NCI-H1436 treated with DMSO at 0.1 percent for 48 hours (cell line): Measurements from ENCODE around the gene PGAP6.
"Not testable (repeated sequence)": the region's sequence is repeated elsewhere in the genome, so short reads cannot be mapped to it uniquely, and the experiment has no call there.

Source experiments
- DNase-seq: peaks from one replicate; lab custom pipeline; 2025; lab: John Stamatoyannopoulos, UW

PGAP6 gene

DNA sequence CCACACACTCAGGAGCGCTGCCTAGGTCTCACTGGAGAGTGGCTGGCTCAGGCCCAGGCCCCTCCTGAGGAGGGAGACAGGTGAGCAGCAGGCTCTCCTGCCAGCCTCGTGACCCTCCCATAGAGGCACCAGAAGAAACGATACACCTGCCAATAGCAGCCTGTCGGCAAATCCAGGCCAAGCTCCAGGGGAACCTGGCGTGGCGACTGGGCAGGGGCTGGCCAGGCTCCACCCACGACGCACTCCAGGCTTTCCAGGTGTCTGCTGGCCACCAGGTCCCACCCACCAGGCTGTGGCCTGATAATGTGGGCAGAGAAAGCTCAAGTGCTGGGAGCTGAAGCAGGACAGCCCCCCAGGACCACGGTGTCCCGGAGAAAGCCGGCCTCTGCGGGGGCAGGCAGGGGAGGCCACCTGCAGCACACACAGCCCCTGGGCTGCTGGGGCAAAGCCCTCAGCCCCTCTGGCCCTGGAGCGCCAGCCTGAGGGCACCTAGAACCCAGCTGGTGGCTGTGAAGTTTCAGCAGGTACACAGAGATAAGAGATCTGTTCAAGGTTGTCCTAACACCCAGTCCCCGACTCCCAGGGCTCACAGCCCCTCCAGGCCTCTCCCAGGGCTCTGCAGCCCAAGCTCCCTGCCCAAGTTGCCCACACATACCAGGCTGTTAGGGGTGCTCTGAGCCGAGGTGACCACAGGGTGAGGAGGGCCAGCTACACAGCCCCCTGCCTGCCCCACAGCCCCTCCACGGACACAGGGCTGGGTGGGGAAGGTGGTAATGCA, 2.4 kb downstream of the PGAP6 start:
- peak; percentile 87 for DNase-seq

DNA sequence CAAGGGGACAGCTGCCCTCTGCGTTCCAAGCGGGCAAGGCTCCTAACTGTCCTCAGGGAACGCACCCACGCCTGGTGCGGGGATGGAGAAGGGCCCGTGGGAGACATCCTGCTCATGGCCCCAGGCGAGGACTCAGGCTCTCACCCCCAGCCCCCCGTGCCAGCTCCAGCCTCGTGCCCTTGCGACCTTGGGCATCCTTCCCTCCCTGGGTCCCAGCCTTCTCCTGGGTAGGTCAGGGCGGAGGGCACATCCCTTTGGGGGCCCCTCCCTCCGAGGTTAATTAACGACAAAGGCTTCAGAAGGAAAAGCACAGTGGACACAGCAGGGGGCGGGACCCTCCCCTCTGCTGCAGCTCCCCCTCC, 3.0 kb downstream of the PGAP6 start:
- DNase-seq = no peak

DNA sequence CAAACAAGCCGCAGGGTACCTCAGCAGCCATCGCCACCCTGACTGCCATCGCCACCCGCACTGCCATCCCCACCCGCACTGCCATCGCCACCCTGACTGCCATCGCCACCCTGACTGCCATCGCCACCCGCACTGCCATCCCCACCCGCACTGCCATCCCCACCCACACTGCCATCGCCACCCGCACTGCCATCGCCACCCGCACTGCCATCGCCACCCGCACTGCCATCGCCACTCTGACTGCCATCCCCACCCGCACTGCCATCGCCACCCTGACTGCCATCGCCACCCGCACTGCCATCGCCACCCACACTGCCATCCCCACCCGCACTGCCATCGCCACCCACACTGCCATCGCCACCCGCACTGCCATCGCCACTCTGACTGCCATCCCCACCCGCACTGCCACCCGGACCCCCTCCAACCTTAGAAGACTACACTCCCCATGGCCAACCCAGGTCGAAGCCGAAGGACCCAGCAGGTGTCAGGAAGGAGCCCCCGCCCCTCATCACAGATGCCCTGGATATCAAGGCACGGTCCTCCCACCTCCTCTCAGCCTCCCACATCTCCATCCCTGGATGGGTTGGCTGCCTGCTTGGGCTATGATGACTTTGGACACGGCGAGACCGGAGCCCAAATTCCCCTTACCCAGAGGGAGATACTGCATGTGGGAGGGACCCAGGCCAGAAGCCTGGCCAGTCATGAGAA, 3.5 kb downstream of the PGAP6 start:
- not testable (repeated sequence) for DNase-seq

DNA sequence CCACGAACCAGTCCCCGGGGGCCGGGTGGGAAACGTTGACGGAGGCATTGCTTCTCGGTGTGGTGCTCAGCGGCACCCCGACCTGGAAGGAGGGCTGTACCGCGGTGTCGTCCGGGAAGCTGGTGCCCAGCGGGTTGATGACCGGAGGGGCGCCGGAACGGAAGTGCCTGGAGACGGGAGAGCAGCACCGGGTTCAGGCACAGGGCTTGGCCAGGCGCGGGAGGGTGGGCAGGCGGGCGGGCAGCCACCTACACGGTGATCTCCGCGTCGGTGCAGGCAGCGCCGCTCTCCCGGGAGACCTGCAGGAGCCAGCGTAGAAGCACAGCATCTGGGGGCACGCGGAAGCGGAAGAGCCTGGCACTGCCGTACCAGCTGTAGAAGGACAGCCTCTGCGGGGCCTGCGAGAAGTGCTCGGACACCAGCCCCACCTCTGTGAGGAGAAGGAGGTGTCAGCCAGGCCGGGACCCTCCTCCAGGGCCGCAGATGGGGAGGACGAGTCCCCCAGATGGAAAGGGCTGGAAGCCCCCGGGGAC, 4.3 kb downstream of the PGAP6 start:
- no peak for DNase-seq

DNA sequence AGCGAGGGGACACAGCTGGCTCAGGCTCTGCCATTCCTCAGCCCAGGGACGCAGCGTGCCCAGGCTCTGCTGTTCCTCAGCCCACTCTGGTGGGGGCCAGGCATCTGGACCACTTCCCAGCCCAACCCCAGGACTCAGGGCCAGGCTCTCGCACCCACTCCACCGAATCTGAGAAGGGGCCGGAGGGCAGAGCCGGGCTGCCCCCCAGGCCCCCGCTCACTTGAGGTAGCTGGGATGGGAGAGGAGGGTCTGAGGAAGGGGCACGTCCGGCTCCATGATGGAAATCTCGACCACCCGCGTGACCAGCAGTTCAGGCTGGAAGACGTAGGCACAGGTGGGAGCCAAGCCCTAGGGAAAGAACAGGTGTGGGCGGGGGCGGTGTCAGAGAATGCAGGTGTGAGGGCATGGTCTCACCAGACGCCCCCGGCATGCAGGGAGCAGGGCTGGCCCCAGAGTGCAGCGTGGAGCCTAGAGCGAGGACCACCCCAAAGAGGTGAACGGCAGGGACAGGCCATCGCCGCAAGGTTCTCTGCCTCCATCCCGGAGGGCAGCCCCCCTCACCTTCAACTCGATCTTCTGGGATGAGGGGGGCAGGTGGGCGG, 4.9 kb downstream of the PGAP6 start:
- no peak for DNase-seq

DNA sequence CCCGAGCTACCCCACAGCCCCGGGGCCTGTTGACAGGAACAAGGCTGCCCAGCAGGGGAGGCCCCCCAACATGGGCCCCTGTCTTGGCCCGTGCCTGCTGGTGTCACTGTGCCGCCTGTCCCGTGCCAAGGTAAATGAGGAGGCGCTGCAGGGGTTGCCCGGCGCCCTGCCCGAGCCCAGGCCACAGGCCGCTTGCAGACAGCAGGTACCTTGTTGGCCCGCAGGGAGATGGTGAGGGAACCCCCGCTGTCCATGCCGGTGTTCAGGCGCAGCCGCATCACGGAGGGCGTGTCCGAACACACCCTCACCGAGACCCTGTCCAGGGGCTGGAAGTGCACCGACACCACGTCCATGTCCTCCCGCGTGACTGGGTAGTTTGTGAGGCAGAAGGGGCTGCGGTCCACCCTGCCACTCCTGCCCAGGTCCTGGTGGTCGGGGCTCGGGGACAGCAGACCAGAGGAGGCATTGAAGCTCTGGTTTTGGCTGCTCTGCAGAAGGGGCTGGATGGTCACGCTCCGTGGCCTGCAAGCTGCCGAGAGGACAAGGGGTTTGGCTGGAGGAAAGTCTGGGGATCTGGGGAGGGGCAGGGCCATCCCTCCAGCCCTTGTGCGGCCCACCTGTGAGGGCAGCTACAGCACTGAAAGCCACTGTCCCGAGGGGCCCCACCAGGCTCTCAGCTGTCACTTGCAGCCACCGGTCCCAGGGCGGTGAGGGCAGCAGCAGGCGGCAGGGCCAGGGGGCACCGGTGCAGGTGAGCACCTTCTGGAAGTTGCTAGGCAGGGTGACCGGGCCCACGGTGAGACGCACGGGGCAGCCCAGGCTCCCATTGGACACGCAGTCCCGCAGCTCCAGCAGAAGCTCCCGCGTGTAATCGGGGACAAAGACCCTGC, 5.6 kb downstream of the PGAP6 start:
- DNase-seq = no peak

DNA sequence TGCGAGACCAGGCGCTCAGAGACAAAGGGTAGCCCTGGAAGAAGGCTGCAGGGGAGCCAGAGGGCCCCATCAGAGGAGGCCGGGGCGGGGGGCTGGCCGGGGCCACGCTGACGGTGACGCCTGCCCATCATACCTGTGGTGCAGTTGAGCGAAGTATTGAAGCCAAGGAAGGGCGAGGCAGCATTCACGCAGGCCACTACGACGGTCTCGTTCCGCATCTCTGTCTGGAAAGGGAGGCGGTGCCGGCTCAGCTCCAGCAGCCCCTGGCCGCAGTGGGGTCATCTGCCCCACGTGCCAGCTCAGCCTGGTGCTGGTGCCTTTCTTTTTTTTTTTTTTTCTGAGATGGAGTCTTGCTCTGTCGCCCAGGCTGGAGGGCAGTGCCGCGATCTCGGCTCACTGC, 6.6 kb downstream of the PGAP6 start:
- no peak for DNase-seq

DNA sequence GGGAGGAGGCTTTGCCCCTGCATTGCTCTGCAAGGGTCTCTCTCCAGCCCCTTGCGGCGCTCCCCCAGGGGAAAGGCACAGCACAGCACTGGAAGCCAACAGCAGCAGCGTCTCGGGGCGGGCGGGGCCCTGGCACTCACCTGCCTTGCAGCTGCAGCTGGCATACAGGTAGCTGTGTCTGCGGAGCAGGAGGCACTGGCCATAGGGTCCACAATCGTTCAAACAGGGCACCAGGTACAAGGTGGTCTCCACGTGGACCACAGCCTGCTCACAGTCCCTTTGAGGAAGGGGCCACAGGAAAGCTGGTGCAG, 7.2 kb downstream of the PGAP6 start:
- DNase-seq = no peak

DNA sequence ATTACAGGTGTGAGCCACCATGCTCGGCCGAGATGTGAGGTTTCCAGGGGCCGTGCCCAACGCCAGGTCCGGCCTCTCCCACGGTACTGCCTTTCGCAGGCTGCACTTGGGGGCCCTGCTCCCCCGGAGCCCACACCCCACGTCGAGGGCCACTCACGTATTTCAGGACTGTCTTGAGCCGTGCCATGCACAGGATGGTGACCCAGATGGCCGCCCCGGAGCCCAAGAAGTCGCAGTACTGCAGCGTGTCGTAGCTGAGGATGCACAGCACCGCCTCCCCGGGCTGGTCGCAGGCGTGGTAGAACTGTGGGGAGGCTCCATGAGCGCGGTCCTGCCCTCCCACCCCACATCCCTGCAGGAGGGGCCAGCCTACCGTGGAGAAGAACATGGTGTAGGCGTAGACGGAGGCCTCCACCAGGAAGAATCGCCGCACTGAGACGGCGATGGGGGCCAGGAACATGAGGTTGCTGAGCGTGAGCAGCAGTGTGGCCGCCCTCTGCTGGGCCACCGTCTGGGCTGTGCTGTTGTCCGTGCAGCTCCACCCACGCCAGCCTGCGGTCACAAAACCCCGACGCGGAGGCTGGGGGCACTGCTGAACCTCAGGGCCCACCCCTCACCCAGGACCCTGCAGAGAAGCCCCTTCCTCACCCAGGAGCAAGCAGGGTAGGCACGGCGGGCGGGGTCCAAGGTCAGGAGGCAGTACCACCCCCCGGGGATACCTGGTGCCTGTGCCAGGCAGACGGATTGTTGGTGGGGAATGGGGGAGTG, 7.7 kb downstream of the PGAP6 start:
- DNase-seq = no peak

DNA sequence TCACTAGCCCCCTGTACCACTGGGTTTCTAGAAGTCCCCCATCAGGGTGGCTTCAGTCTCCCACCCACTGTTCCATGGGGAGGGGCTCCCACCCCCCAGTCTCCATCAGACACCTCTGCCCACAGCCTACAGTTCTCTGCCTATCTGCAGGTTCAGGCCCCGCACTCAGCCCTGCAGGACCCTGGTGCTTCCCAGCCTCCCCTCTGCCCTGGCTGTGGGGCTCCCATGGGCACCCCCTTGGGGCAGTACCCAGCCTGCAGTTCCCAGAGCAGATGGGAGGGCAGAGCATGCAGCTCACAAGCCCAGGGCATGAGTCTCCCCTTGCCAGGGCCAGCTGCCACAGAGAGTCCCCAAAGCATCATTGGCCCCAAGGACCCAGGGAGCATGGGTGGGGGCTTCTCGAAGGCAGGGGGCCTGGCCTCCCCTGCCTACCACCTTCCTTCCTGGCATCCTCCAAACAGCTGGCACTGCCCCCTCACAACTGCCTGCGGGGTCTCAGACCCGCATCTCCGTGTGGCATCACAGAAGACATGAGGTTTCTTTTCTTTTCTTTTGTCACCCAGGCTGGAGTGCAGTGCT, 8.7 kb downstream of the PGAP6 start:
- DNase-seq = no peak

DNA sequence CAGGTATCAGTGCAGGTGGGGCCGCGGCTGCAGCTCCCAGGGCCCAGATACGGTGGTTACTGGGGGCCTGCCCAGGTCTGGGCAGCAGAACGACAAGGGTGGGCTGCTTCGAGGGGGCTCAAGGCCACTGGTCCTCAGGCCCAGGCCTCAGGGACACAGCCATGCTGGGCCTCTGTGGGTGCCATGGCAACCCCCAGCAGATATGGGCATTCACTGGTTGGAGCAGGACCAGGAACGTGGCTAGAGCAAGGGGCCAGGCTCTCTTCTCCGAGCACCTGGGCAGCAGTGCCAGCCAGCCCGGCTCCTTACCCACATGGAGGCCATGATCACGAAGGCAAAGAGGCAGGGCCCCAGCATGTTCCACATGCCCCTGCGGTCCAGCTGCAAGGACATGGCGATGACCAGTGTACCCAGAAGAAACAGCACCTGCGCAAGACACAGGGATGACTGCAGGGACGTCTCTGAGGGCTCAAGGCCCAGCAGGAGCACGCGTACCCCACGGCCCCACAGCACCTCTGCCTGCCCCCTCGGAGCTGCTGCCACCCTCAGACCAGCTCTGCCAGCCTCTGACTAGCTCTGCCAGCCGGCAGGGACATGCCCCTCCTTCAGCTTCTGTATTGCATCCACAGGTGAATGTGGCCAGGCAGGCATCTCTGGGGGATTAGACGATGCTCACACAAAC, 9.3 kb downstream of the PGAP6 start:
- DNase-seq = no peak

DNA sequence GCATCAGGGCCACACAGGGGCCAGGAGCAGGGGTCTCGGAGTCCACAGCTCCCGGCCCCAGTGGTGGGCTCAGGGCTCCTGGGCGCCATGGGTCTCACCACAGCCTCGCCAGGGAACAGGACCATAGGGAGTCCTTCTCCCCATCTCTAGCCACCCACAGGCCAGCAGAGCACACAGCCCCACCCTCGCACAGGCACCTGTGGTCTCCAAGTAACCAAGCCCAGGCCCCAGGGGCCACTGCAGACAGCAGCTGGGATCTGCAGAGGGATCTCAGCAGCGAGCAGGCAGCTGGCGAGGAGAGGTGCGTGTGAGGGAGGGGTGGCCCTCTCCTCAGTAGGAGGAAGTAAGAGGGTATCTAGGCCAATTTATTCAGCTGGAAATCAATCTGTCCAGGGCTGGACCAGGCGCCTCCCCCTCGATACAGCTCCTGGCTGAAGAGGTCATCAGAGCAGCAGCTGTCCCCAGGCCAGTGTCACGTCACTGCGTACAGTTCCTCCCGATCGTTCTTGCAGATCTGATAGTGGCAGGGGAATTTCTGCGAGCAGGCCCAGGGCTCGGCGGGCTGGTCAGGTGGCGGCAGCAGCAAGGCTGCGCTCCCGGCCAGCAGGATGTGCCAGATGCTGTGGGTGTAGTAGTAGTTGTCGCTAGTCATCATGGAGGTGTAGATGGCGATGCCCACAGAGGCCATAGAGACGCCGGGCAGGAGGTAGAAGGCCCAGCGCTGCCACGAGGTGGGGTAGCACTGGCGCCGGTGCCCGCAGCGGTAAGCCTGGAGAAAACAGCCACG, 10.1 kb downstream of the PGAP6 start:
- DNase-seq = no peak

DNA sequence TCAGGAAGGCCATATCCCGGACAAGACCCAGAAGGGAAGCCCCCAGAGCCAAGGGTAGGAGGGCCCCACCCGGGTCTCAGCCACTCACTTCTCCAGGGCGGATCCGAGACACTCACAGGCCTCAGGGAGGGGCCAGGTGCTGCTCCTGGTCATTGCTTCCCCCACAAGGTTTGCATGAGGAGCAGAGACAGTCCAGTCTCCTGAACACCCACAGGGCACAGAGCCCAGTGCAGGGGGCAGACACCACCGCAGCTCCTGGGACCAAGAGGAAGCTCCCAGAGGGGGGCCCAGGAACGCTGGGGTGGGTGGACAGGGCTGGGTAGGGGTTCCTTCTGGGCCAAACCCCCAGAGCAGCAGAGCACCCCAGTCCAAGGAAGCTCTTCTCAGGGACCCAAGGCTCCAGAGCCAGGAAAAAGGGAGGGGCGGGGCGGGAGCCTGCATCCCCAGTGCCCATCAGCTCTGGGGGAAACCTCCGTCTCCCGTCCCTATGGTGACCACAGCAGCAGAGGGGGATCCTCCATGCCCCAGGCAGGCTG, 10.7 kb downstream of the PGAP6 start:
- no peak for DNase-seq

DNA sequence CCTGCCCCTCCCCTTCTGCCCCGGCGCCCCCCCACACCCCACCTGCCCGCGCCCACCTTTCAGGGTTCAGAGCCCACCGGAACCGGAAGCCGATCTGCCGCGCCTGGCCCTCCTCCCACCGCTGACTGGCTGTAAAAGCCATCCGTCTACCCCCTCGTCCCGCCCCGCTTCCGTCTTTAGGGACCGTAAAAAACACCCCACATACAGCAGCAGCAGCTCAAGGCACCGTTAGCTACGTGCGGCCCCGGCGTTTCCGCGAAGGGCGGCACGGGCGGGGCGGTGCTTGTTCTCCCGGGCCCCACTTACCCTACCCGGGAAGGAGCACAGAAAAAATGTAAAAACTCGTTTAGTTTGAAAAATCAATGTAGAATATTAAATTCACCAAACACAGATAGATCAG, 11.3 kb downstream of the PGAP6 start, which contains the start of gene MRPL28:
MRPL28 (minus strand) TSS at position 96 of the 400 bp plus-strand sequence. CDS start 320 bp downstream, outside the sequence.
- DNase-seq = peak; percentile 47

DNA sequence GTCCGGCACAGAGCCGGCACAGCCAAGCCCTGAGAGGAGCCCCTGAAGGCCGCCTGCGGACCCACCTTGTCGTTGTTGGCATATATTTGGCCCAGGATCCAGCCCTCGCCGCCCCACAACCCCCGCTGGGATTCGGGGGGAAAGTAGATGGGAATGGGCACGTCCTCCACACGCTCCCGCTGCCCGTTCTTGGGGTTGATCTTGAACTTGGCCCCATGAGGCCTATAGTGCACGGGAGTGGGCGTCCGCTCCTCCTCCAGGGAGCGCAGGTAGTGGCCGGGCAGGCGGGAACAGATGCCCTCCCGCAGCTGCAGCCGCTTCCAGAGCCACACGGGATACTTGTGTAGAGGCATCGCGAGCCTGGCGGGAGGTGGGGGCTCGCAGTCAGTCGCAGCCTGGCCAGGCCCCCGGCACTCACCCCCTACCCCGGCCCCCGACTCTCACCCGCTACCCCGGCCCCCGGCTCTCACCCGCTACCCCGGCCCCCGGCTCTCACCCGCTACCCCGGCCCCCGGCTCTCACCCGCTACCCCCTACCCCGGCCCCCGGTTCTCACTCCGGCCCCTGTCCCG, 11.8 kb downstream of the PGAP6 start:
- DNase-seq = no peak

DNA sequence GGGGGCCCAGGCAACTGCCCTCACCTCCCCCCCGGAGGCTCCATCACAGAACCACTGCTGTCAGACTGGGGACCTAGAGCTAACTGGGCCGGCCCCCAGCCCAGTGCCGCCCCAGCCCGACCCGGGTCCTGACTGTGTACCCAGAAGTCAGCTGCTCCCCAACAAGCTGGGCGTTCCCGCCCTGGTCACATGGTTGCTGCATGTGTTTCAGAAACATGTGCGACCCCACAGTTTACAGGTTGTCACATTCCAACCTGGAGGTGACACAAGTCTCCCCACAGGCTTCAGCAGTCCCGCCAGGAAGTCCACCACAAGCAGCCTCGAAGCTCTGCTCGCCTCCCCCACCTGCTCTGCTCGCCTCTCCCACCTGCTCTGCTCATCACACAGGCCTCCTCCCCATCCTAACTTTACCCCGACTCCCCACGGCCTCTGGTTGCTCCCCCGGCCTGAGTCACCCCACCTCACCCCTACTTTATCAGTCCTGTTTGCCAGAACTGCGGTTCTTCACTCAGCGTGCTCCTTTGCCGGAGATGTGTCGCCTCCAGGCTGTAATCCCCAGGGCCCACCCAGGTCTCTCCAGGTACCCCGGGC, 12.4 kb downstream of the PGAP6 start:
- no peak for DNase-seq

DNA sequence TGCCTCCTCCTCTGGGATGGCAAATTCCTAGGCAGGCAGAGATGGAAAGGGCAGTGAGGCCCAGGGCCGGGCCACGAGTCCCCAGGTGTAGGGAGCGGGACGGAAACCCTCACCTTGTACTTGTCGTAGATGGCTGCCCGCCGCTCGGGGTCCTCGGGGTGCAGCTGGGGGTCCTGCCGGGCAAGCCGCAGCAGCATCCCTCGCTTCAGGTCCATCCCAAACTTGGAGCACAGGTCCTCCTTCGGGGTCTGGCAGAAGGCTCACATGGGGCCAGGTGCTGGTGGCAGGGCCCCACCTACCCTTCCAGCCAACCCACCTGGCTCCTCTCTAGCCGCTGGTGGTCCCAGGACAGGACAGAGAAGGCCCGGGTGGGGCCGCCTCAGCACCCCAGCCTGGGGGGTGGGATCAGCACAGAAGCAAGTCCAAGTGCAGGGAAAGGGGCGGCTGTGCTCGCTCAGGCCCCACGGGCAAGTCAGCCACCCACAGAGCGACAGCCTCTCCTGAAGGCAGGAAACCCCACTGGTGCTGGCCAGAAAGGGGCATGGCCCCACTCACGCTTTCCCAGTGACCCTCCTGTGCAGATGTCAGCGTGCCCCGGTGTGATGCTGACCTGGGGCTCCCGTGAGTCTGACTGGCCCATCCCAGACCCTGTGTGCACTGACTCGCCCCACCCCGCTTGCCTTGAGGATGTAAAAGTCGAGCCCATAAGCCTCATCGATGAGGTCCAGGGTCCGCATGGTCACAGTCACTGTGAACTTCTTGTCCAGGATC, 13.2 kb downstream of the PGAP6 start:
- DNase-seq = no peak
